Dermis microvascular lymphatic vessel endothelial cell (primary cell): Measurements from ENCODE around the gene PRDM16. TPM values are rescaled to one million over a fixed set of nuclear protein-coding genes. Genes with fewer than 3 reads are reported as not detected.

Experiments
- DNase-seq, 2 donors: peaks; one replicate each; pipeline versions ENCODE4 v3.0.0 to v3.0.0-alpha.2; 2010; ENCODE audit warnings: low read depth in 2 of 2
- total RNA-seq: library from RNA; depleted of rRNA; stranded (reverse); fragments of >200 nt; gene quantifications from 2 replicates; pipeline ENCODE4 v1.2.1, GENCODE V29; 2014

PRDM16 gene
- total RNA-seq, 1 donor from 2014 or later: not detected

- no peak for DNase-seq
Observed at GRCh38 chr1:3335754-3336640, 267.0 kb downstream of the PRDM16 start.

GRCh38 chr1:3336641-3337630 is 267.9 kb downstream of the PRDM16 start:
- no peak for DNase-seq

- DNase-seq: no peak
Observed at GRCh38 chr1:3337798-3338724, 269.1 kb downstream of the PRDM16 start.

GRCh38 chr1:3338725-3339070 is 269.7 kb downstream of the PRDM16 start:
- no peak for DNase-seq

GRCh38 chr1:3339856-3340255 is 270.9 kb downstream of the PRDM16 start:
- no peak for DNase-seq

GRCh38 chr1:3340548-3341235 is 271.7 kb downstream of the PRDM16 start:
- DNase-seq: no peak

GRCh38 chr1:3341236-3341994 is 272.4 kb downstream of the PRDM16 start:
- DNase-seq: no peak

- no peak for DNase-seq
Observed at GRCh38 chr1:3342960-3343359, 274.0 kb downstream of the PRDM16 start.

GRCh38 chr1:3344395-3344794 is 275.4 kb downstream of the PRDM16 start:
- DNase-seq: no peak

- no peak for DNase-seq
Observed at GRCh38 chr1:3345792-3346191, 276.8 kb downstream of the PRDM16 start.

GRCh38 chr1:3346478-3346877 is 277.5 kb downstream of the PRDM16 start:
- no peak for DNase-seq

GRCh38 chr1:3347257-3348020 is 278.4 kb downstream of the PRDM16 start:
- DNase-seq: no peak

- no peak for DNase-seq
Observed at GRCh38 chr1:3348196-3348865, 279.3 kb downstream of the PRDM16 start.

- no peak for DNase-seq
Observed at GRCh38 chr1:3349161-3349967, 280.4 kb downstream of the PRDM16 start.

GRCh38 chr1:3349968-3350299 is 280.9 kb downstream of the PRDM16 start:
- DNase-seq: no peak

GRCh38 chr1:3350506-3351261 is 281.7 kb downstream of the PRDM16 start:
- DNase-seq: no peak
